Osteocyte (in vitro differentiated cells): ENCODE measurements around the gene CDH23. TPM values are rescaled to one million over a fixed set of nuclear protein-coding genes. Genes with fewer than 3 reads are reported as not detected.

Experiments
- DNase-seq: peaks from one replicate; pipeline ENCODE4 v3.0.0; 2021; ENCODE audit warnings: mixed read lengths; ENCODE audit not compliant: unreplicated experiment; ENCODE audit errors: extremely low spot score
- H3K27ac Mint-ChIP-seq: one replicate; pipeline ENCODE4 v1.8.0; 2021; ENCODE audit warnings: mild to moderate bottlenecking, mixed read lengths; ENCODE audit not compliant: unreplicated experiment
- H3K27me3 Mint-ChIP-seq: one replicate; pipeline ENCODE4 v1.8.0; 2021; ENCODE audit warnings: mixed read lengths; ENCODE audit not compliant: unreplicated experiment
- H3K36me3 Mint-ChIP-seq: one replicate; pipeline ENCODE4 v1.8.0; 2021; ENCODE audit warnings: mixed read lengths; ENCODE audit not compliant: unreplicated experiment
- H3K4me1 Mint-ChIP-seq: one replicate; pipeline ENCODE4 v1.8.0; 2021; ENCODE audit warnings: mixed read lengths; ENCODE audit not compliant: unreplicated experiment
- H3K4me3 Mint-ChIP-seq: one replicate; pipeline ENCODE4 v1.8.0; 2021; ENCODE audit warnings: mild to moderate bottlenecking, moderate library complexity, mixed read lengths; ENCODE audit not compliant: unreplicated experiment
- H3K9me3 Mint-ChIP-seq: one replicate; pipeline ENCODE4 v1.8.0; 2021; ENCODE audit warnings: mixed read lengths; ENCODE audit not compliant: unreplicated experiment
- total RNA-seq: library from RNA; stranded (reverse); gene quantifications from 2 replicates; pipeline ENCODE4 v1.2.1, GENCODE V29; 2021
- TF ChIP-seq, protein P1 (sequence below): fragments of 200-600 bp; sonication (generic); IDR thresholded peaks from 2 replicates; pipeline ENCODE4 v1.5.0; 2021; ENCODE audit warnings: antibody characterized with exemption, mild to moderate bottlenecking, moderate library complexity

Gene CDH23
- total RNA-seq, 1 donor from 2014 or later = not detected

DNA sequence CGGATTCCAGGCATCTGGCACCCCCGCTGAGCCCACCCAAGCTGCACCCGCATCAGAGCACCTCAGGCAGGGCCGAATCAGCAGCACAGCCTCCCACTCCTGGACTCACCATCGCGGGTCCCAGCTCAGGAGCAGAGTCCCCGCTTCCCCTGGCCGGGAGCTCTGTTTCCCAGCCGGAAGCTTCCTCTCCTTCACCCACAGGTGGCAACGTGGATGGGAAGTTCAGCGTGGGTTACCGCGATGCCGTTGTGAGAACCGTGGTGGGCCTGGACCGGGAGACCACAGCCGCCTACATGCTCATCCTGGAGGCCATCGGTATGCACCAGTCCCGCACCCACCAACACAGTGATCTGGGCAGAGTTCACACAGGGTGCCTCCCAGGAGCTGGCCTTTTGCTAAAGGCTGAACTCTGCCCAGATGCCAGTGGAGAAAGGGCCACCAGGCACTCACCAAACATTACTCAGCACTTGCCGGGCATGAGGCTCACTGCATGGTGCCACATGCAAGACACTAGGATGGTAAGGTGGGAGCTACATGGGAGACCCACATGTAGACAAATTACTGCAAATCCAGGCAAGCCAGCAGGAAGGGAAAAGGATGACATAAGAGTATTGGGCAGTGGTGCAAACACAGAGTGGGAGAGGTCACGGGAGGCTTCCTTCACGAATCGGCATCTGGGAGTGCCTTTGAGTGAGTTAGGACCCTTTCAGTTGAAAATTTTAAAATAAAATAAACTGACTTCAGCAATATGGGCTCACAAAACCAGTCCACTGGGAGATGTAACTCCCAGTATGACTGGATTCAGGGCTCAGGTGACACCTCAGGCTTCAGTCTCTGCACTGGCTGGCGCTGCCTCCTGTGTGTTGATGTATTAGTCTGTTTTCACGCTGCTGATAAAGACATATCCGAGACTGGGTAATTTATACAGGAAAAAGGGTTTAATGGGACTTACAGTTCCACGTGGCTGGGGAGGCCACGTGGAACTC is 312.5 kb downstream of the CDH23 start:
- Mint-ChIP-seq H3K4me1 (peaks cover 6% of the 10 kb centered on the region), H3K9me3 (no peaks in the 10 kb centered on the region), H3K27ac (no peak overlapping the region), H3K36me3 (no peaks in the 10 kb centered on the region), H3K4me3 (no peak overlapping the region), H3K27me3 (peaks cover 15% of the 10 kb centered on the region)
- no peak for DNase-seq
- TF ChIP-seq, protein P1, sequence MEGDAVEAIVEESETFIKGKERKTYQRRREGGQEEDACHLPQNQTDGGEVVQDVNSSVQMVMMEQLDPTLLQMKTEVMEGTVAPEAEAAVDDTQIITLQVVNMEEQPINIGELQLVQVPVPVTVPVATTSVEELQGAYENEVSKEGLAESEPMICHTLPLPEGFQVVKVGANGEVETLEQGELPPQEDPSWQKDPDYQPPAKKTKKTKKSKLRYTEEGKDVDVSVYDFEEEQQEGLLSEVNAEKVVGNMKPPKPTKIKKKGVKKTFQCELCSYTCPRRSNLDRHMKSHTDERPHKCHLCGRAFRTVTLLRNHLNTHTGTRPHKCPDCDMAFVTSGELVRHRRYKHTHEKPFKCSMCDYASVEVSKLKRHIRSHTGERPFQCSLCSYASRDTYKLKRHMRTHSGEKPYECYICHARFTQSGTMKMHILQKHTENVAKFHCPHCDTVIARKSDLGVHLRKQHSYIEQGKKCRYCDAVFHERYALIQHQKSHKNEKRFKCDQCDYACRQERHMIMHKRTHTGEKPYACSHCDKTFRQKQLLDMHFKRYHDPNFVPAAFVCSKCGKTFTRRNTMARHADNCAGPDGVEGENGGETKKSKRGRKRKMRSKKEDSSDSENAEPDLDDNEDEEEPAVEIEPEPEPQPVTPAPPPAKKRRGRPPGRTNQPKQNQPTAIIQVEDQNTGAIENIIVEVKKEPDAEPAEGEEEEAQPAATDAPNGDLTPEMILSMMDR = no peak

GRCh38 chr10:71710519-71710918 is 313.8 kb downstream of the CDH23 start:
- no peak overlapping the region for H3K4me3 Mint-ChIP-seq
- peaks cover 19% of the 10 kb centered on the region for H3K27me3 Mint-ChIP-seq
- no peaks in the 10 kb centered on the region for H3K9me3 Mint-ChIP-seq

GRCh38 chr10:71711052-71711623 is 314.4 kb downstream of the CDH23 start:
- Mint-ChIP-seq H3K4me3 (no peak overlapping the region), H3K27ac (no peak overlapping the region), H3K4me1 (peaks cover 6% of the 10 kb centered on the region), H3K27me3 (peaks cover 19% of the 10 kb centered on the region), H3K9me3 (no peaks in the 10 kb centered on the region), H3K36me3 (no peaks in the 10 kb centered on the region)
- TF ChIP-seq, protein P1 = no peak
- DNase-seq = no peak

More at GRCh38 chr10:71710519-71710918, 313.8 kb downstream of the CDH23 start:
- no peaks in the 10 kb centered on the region for H3K36me3 Mint-ChIP-seq
- H3K4me1 Mint-ChIP-seq = peaks cover 6% of the 10 kb centered on the region
- TF ChIP-seq, protein P1 = no peak
- no peak overlapping the region for H3K27ac Mint-ChIP-seq
- no peak for DNase-seq

DNA sequence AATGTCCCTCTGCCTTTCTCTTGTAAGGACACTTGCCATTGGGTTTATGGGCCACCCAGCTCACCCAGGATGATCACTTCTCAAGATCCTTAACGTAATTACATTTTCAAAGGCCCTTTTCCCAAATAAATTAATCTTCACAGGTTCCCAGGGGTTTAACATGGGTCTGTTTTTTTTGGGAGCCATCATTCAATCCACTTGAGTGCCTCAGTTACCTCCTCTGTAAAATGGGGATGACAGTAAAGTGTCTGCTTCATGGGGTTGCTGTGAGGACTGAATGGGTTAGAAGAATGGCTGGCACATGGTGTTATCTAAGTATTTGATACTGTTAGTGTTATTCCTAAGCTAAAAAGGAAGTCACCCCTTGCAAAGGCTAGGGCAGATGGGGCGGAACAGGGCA is 315.4 kb downstream of the CDH23 start:
- H3K4me3 Mint-ChIP-seq = no peak overlapping the region
- TF ChIP-seq, protein P1 = no peak
- H3K4me1 Mint-ChIP-seq = peaks cover 6% of the 10 kb centered on the region
- DNase-seq = no peak
- H3K36me3 Mint-ChIP-seq = no peaks in the 10 kb centered on the region
- peaks cover 19% of the 10 kb centered on the region for H3K27me3 Mint-ChIP-seq
- no peak overlapping the region for H3K27ac Mint-ChIP-seq
- no peaks in the 10 kb centered on the region for H3K9me3 Mint-ChIP-seq

GRCh38 chr10:71712572-71713134 is 315.9 kb downstream of the CDH23 start:
- no peak overlapping the region for H3K4me3 Mint-ChIP-seq
- peaks cover 19% of the 10 kb centered on the region for H3K27me3 Mint-ChIP-seq
- H3K27ac Mint-ChIP-seq = no peak overlapping the region
- H3K9me3 Mint-ChIP-seq = no peaks in the 10 kb centered on the region
- H3K36me3 Mint-ChIP-seq = no peaks in the 10 kb centered on the region
- TF ChIP-seq, protein P1 = no peak
- peaks cover 6% of the 10 kb centered on the region for H3K4me1 Mint-ChIP-seq
- no peak for DNase-seq
